Iris pigment epithelial cell (primary cell): ENCODE data around the gene APCDD1L.

ENCODE experiments used
- DNase-seq: peaks from one replicate; pipeline ENCODE4 v3.0.0-alpha.2; 2011; ENCODE audit warnings: low read depth

APCDD1L gene

GRCh38 chr20:58492074-58492718 is 23.0 kb downstream of the APCDD1L start:
- DNase-seq: no peak

- no peak for DNase-seq
Measured at GRCh38 chr20:58486207-58486606, 29.0 kb downstream of the APCDD1L start.

GRCh38 chr20:58485393-58485792 is 29.8 kb downstream of the APCDD1L start:
- no peak for DNase-seq

GRCh38 chr20:58483470-58483869 is 31.7 kb downstream of the APCDD1L start:
- DNase-seq: no peak

GRCh38 chr20:58483051-58483450 is 32.1 kb downstream of the APCDD1L start:
- no peak for DNase-seq

- DNase-seq: peak; percentile 36
Measured at GRCh38 chr20:58482416-58482815, 32.8 kb downstream of the APCDD1L start.

- DNase-seq: peak; percentile 46
Measured at GRCh38 chr20:58481481-58482021, 33.6 kb downstream of the APCDD1L start.

GRCh38 chr20:58480551-58481336 is 34.5 kb downstream of the APCDD1L start:
- no peak for DNase-seq

- no peak for DNase-seq
Measured at GRCh38 chr20:58479726-58480440, 35.3 kb downstream of the APCDD1L start.

GRCh38 chr20:58478141-58478805 is 36.9 kb downstream of the APCDD1L start:
- no peak for DNase-seq

GRCh38 chr20:58475466-58475865 is 39.7 kb downstream of the APCDD1L start:
- DNase-seq: no peak

- no peak for DNase-seq
Measured at GRCh38 chr20:58473453-58474425, 41.5 kb downstream of the APCDD1L start.

GRCh38 chr20:58472273-58473018 is 42.8 kb downstream of the APCDD1L start:
- DNase-seq: no peak

GRCh38 chr20:58471193-58472164 is 43.7 kb downstream of the APCDD1L start:
- DNase-seq: no peak

GRCh38 chr20:58470336-58471192 is 44.6 kb downstream of the APCDD1L start:
- DNase-seq: no peak

GRCh38 chr20:58469616-58470015 is 45.6 kb downstream of the APCDD1L start:
- no peak for DNase-seq

GRCh38 chr20:58467572-58468527 is 47.3 kb downstream of the APCDD1L start:
- DNase-seq: no peak
